GM21360 (cell line): Measurements from ENCODE around the gene TMEM92.

Source experiments
- ATAC-seq: cut with Tn5 transposase; IDR thresholded peaks from one replicate; pipeline ENCODE4 v1.9.1; 2021; ENCODE audit warnings: mild to moderate bottlenecking, moderate library complexity; ENCODE audit not compliant: unreplicated experiment

Gene TMEM92

DNA sequence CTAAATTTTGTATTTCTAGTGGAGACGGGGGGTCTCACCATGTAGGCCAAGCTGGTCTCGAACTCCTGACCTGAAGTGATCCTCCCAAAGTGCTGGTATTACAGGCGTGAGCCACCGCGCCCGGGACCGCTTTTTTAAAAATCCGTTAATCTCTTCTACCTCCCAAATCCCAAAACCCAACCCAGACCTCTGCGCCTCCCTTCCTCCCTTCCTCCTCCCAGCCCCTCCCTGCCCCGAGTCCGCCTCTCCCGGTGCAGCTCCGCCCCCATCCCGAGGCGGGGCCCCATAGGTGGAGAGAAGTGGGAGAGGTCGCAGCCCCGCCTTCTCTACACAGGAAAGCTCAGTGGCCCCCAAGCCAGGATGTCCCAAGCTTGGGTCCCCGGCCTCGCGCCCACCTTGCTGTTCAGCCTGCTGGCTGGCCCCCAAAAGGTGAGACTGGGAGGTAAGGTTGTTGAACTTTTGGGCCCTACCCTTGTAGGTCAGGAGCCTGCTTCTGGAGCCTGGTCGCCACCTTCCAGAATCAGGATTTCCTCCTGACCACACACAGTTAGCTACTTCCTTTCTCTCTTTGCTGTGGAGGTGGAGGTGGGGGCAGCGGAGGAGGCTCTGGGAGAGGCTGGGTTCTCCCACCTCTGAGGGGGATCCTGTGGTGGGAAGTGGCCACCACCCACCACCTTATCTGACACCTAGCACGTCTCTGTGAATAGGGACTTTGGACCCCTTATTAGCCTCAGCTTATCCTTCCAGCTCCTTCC, at the start of gene TMEM92:
Gene TMEM92, plus strand, starts transcription at position 325 of the 755 bp plus-strand sequence. Its CDS starts 36 bp downstream, at position 361.
- no peak for ATAC-seq

GRCh38 chr17:50225701-50226240, 48.5 kb upstream of the TMEM92 start:
- ATAC-seq: no peak

- ATAC-seq: no peak
Measured at GRCh38 chr17:50234581-50234980, 39.7 kb upstream of the TMEM92 start.

DNA sequence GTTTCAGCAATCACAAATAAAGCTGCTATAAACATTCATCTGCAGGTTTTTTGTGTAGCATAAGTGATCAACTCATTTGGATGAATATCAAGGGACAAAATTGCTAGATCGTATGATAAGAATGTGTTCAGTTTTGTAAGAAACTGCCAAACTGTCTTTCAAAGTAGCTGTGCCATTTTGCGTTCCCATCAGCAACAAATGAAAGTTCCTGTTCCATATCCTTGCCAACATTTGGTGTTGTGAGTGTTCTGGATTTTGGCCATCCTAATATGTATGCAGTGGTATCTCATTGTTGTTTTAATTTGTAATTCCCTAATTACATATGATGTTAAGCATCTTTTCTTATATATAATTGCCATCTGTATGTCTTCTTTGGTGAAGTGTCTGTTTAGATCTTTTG, 36.4 kb upstream of the TMEM92 start:
- no peak for ATAC-seq

- no peak for ATAC-seq
Measured at GRCh38 chr17:50238601-50239280, 35.5 kb upstream of the TMEM92 start.

DNA sequence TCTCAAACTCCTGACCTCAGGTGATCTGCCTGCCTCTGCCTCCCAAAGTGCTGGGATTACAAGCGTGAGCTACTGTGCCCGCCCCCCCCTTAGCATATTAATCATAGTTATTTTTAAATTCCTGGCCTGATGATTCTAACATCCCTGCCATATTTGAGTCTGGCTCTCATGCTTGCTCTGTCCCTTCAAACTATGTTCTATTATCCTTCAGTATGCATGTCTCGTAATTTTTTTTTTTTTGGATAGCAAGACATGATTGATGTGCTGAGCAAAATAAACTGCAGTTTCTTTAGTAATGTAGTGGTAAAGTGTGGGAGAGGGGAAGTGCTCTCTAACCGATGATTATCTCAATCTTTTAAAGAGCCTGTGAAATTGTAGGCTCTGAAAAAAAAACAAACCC, 34.3 kb upstream of the TMEM92 start:
- ATAC-seq: no peak

DNA sequence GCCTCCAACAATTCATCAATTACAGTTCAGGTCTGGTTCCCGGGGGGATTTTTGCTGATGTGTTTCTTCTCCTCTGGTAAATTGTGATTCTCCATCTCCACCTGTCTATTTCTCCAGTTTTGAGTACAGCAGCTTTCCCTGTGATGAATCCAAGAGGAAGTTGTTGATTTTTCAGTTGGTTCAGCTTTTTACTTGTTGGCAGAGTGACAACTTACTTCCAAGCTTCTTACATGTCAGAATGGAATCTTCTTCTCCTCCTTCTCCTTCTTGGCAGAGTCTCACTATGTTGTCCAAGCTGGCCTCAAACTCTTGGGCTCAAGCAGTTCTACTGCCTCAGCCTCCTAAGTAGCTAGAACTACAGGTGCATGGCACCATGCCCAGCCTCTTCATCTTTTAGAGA, 33.4 kb upstream of the TMEM92 start:
- ATAC-seq: no peak

- no peak for ATAC-seq
Measured at GRCh38 chr17:50241431-50241830, 32.8 kb upstream of the TMEM92 start.

DNA sequence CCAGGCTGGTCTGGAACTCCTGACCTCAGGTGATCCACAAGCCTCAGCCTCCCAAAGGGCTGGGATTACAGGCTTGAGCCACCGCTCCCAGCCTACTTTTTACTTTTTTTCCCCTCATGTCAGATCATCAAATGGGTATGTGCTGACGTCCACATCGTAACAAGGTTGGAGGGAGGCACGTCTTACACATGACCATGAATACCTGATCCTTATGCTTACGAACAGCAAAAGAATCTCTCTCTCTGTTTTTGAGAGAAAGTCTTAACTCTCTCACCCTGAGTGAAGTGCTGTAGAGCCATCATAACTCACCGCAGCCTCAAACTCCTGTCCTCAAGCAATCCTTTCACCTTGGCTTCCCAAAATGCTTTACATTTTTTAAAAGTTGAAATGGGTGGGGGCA, 29.5 kb upstream of the TMEM92 start:
- no peak for ATAC-seq

DNA sequence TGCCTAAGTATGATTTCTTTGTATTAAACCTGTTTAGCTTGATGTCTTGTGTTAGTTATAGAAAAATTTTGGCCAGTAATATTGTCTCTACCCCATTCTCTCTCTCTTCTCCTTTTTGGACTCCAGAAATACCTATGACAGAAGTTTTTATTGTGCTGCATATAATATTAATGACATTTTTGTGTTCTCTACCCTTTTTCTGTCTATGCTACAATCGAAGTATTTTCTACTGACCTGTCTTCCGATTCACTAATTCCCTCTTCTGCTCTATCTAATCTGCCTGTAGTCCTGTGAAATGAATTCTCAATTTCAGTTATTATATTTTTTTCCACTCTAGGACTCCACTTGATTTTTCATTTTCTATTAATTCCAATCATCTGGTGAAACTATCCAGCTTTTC, 26.0 kb upstream of the TMEM92 start:
- ATAC-seq: no peak

GRCh38 chr17:50252781-50253180, 21.5 kb upstream of the TMEM92 start:
- no peak for ATAC-seq

- ATAC-seq: no peak
Measured at GRCh38 chr17:50255766-50256635, 18.3 kb upstream of the TMEM92 start.

- ATAC-seq: no peak
Measured at GRCh38 chr17:50256826-50257618, 17.2 kb upstream of the TMEM92 start.

- ATAC-seq: no peak
Measured at GRCh38 chr17:50257676-50258224, 16.5 kb upstream of the TMEM92 start.

GRCh38 chr17:50258647-50259476, 15.4 kb upstream of the TMEM92 start:
- ATAC-seq: no peak

DNA sequence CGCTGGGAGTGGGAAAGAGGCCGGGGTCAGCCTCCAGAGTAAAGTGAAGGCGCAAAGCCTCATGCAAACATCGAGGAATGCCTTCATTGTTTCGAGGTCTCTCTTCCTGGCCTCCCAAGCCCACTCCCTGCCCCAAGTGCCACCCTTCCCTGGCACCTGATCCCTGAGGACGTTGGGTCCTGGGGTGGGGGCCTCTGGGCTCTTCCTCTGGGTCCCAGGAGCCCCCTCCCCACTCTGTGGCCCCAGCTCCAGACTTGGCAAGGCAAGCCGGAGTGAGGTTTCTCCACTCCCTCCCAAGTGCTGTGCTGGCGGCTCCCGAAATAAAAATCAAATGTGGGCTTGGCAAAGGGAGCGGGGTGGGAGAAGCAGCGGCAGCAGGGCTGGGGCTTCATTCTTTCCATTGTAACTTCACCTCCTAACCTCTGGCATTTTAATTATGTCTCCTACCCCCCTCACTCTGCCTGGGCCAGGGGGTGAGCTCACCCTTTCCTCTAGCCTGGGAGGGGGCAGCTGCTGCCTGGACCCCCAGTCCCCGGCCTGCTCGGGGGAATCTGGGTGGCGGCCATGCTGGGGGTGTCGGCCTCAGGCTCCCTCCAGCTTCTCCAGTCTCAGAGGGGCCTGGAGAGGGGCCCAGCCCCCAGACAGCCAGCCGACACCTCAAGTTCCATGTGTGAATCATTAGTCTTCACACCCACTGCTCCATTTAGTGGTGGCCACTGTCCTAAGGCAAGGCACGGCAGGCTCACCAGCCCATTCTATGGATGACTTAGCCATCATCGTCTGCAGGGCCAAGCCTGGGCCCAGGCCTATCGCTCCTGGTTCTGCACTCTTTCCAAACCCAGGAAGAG, 14.6 kb upstream of the TMEM92 start:
- no peak for ATAC-seq

- ATAC-seq: no peak
Measured at GRCh38 chr17:50260501-50260911, 13.8 kb upstream of the TMEM92 start.
